Measurements from ENCODE around the gene RITA1. TPM values are rescaled to one million over a fixed set of nuclear protein-coding genes. Genes with fewer than 3 reads are reported as not detected.

Gene RITA1
- total and polyA plus RNA-seq, 2 donors (not counting 1 experiment from before 2014, with no cell fraction given) = 8.1 to 17.9 TPM

- no peak overlapping the region for H3K27ac ChIP-seq (ENCODE audit: low read length in 2 of 2)
Observed at GRCh38 chr12:113155646-113156045, 29.9 kb upstream of the RITA1 start.

More at GRCh38 chr12:113155646-113156045, 29.9 kb upstream of the RITA1 start:
- Histone ChIP-seq H3K9me3 (ENCODE audit: control extremely low read depth in 1 of 3, control insufficient read depth in 2 of 3, insufficient read depth in 1 of 3, low read length in 2 of 3) (no peaks in the 10 kb centered on the region), H3K4me3 (ENCODE audit: control extremely low read depth in 1 of 5, extremely low read depth in 1 of 5, insufficient read depth in 1 of 5, low read depth in 2 of 5, low read length in 4 of 5) (no peak overlapping the region), H3K4me2 (replicated peaks; ENCODE audit: low read depth, low read length, poor library complexity, severe bottlenecking) (no peak overlapping the region), H3K79me2 (ENCODE audit: control insufficient read depth, insufficient read depth, low read length) (peaks cover 6% of the 10 kb centered on the region), H3K4me1 (ENCODE audit: control insufficient read depth in 2 of 2, insufficient read depth in 2 of 2, low read length in 2 of 2) (peaks cover 15 to 32% of the 10 kb centered on the region in 2 donors), H3K36me3 (replicated peaks in 1 of 2; ENCODE audit: control extremely low read depth in 1 of 2, control insufficient read depth in 1 of 2, extremely low read depth in 1 of 2, insufficient read depth in 2 of 2, low read length in 1 of 2) (peaks cover 0 to 23% of the 10 kb centered on the region in 2 experiments), H4K20me1 (ENCODE audit: control insufficient read depth, insufficient read depth, low read length, poor library complexity, severe bottlenecking) (peaks cover 22% of the 10 kb centered on the region), H2AFZ (ENCODE audit: insufficient read depth, low read depth, low read length, poor library complexity, severe bottlenecking) (no peak overlapping the region), H3K27me3 (replicated peaks in 1 of 4; ENCODE audit: control extremely low read depth in 1 of 4, control insufficient read depth in 3 of 4, insufficient read depth in 4 of 4, low read length in 3 of 4) (peaks cover 0 to 25% (median 8%) of the 10 kb centered on the region in 4 experiments), H3K9ac (ENCODE audit: low read length) (no peak overlapping the region)
- ATAC-seq (ENCODE audit: low read depth) = no peak
- ChIA-PET CTCF (interaction anchor here (1.0 to 7.4 kb wide), 4 partner anchors 17 to 163 kb away, joined by 3 to 73 read pairs (median 33); no protein-coding TSS in a partner anchor), POLR2A (interaction anchor here (0.6 to 0.7 kb wide), 3 partner anchors 15 to 26 kb away, joined by 3 to 5 read pairs (median 3); no protein-coding TSS in a partner anchor)
- Mint-ChIP-seq H3K27me3 (peaks cover 6% of the 10 kb centered on the region), H3K9me3 (ENCODE audit: insufficient read depth) (no peaks in the 10 kb centered on the region), H3K27ac (no peak overlapping the region), H3K4me3 (peak overlapping the region; percentile 26), H3K4me1 (peaks cover 26% of the 10 kb centered on the region)
- TF ChIP-seq EZH2 (IDR thresholded peaks at IDR 0.05; ENCODE audit: borderline replicate concordance, insufficient read depth, low read depth, low read length, poor library complexity, severe bottlenecking) (no peak), CTCF (IDR thresholded peaks at IDR 0.05) (no peak)
- DNase-seq = no peak
- intact Hi-C loops (cut with micrococcal nuclease) = loop anchor here (10.0 kb wide), 1 partner anchor 251 kb away; the partner anchor contains the start of gene OAS1
- WGBS (ENCODE audit: insufficient coverage) = 22% methylated on average over 4 of the region's 7 CpGs
